PC-9 (cell line): Measurements from ENCODE around the gene CTTNBP2. TPM values are rescaled to one million over a fixed set of nuclear protein-coding genes. Genes with fewer than 3 reads are reported as not detected.

ENCODE experiments used
- BruUV-seq: library from RNA; stranded (reverse); fragments of 400-500 nt; replicated peaks from 2 replicates; lab custom pipeline; 2021; lab: Mats Ljungman, UMichigan
- CTCF ChIA-PET: fragments of 300-600 bp; sonication (Branson Sonifier 250); formaldehyde crosslinking; loops from one replicate; lab custom pipeline; 2022; ENCODE audit warnings: antibody characterized with exemption; lab: Charles Lee
- POLR2A ChIA-PET: fragments of 300-600 bp; sonication (Branson Sonifier 250); formaldehyde crosslinking; loops from one replicate; lab custom pipeline; 2022; ENCODE audit warnings: antibody characterized with exemption; ENCODE audit not compliant: unreplicated experiment; lab: Charles Lee
- DNase-seq, 2 experiments: peaks; one replicate each; pipeline versions ENCODE4 v3.0.0 to v3.0.0-alpha.2; 2015 to 2022; ENCODE audit warnings: mixed read lengths in 1 of 2
- H2AFZ ChIP-seq: fragments of 200-600 bp; sonication (generic); 2 replicates; pipeline ENCODE4 v1.8.1; 2017; ENCODE audit warnings: antibody characterized with exemption
- H3F3A ChIP-seq: fragments of 200-600 bp; sonication (generic); 2 replicates; pipeline ENCODE4 v1.8.1; 2017; ENCODE audit warnings: antibody characterized with exemption, mild to moderate bottlenecking, low read depth; ENCODE audit not compliant: insufficient read depth
- H3K27ac ChIP-seq: fragments of 200-600 bp; sonication (generic); 2 replicates; pipeline ENCODE4 v1.6.1; 2016; ENCODE audit warnings: mixed run types
- H3K27me3 ChIP-seq: fragments of 200-600 bp; sonication (generic); 2 replicates; pipeline ENCODE4 v1.6.1; 2016; ENCODE audit warnings: low read depth, mixed run types; ENCODE audit not compliant: insufficient read depth
- H3K36me3 ChIP-seq: fragments of 200-600 bp; sonication (generic); 2 replicates; pipeline ENCODE4 v1.6.1; 2016; ENCODE audit warnings: low read depth, mixed run types
- H3K4me1 ChIP-seq: fragments of 200-600 bp; sonication (generic); replicated peaks from 2 replicates; pipeline ENCODE4 v1.6.1; 2016; ENCODE audit warnings: mixed run types; ENCODE audit not compliant: insufficient read depth
- H3K4me2 ChIP-seq: fragments of 200-600 bp; sonication (generic); 2 replicates; pipeline ENCODE4 v1.6.1; 2017; ENCODE audit warnings: mixed run types
- H3K4me3 ChIP-seq: fragments of 200-600 bp; sonication (generic); 2 replicates; pipeline ENCODE4 v1.6.1; 2016; ENCODE audit warnings: mixed run types
- H3K79me2 ChIP-seq: fragments of 200-600 bp; sonication (generic); 2 replicates; pipeline ENCODE4 v1.6.1; 2017; ENCODE audit warnings: low read depth, mixed run types
- H3K9me2 ChIP-seq: fragments of 200-600 bp; sonication (generic); 2 replicates; pipeline ENCODE4 v1.8.1; 2017; ENCODE audit warnings: mild to moderate bottlenecking; ENCODE audit not compliant: insufficient read depth
- H3K9me3 ChIP-seq: fragments of 200-600 bp; sonication (generic); 2 replicates; pipeline ENCODE4 v1.8.1; 2016; ENCODE audit warnings: low read depth; ENCODE audit not compliant: insufficient read depth
- H4K20me1 ChIP-seq: fragments of 200-600 bp; sonication (generic); 2 replicates; pipeline ENCODE4 v1.8.1; 2017; ENCODE audit not compliant: insufficient read depth
- EZH2 ChIP-seq: fragments of 200-600 bp; sonication (generic); IDR thresholded peaks from 2 replicates; pipeline ENCODE4 v1.8.0; 2017; ENCODE audit warnings: antibody characterized with exemption, low read depth
- intact Hi-C: fragments of 100-400 bp; cut with micrococcal nuclease; formaldehyde crosslinking; loops from one replicate; pipeline ENCODE4 v1.10.0; 2022; ENCODE audit not compliant: unreplicated experiment
- total RNA-seq: library from RNA; stranded (reverse); gene quantifications from 2 replicates; pipeline ENCODE4 v1.2.3, GENCODE V29; 2021
- TF ChIP-seq, protein P1 (sequence below): fragments of 200-600 bp; sonication (generic); conservative IDR thresholded peaks from 2 replicates; pipeline ENCODE4 v1.6.1; 2017; ENCODE audit warnings: mixed run types, antibody characterized with exemption, mild to moderate bottlenecking, moderate library complexity

The CTTNBP2 gene
- total RNA-seq, 1 experiment from 2014 or later: not detected

DNA sequence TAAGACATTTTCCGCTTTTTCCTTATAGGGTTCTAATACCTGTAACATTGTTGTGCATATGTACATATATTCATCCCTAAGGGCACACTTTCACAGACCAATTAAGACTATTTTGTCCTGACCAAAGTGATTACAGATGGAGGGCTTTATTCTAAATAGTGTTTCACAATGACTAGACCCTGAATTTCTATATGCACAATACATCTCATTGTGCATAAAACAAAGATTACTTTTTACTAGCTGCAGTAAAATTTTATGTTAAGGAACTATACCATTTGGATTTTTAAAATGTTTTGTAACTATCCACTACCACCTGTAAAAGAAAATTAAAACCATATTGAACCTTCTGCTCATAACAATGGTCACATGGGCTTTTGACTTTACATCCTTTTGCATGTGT, 87.8 kb downstream of the CTTNBP2 start:
- CTCF ChIA-PET: no interaction called here
- H3F3A ChIP-seq: no peaks in the 10 kb centered on the region

DNA sequence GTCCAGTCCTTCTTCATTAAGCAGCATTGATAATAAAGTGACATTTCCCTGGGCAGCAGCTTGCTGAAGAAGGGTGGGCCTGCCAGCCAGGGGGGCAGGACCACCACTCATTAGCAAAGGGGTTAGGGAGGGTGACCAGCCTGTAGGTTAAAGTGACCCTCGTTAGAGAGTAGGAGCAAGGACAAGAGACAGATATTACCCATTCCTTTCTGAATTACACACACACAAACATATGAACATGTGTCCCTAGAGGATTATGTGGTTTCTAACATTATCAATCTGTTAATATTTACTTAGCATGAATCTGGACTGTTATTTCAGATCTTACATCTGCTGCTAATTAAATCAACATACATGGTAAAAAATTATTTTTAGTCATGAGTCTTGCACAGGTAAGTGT, 88.9 kb downstream of the CTTNBP2 start:
- H3K4me1 ChIP-seq: no peaks in the 10 kb centered on the region
- no peaks in the 10 kb centered on the region for H3K9me3 ChIP-seq
- H2AFZ ChIP-seq: no peak overlapping the region
- POLR2A ChIA-PET: no interaction called here
- H3K4me2 ChIP-seq: no peak overlapping the region
- H3K27me3 ChIP-seq: no peaks in the 10 kb centered on the region
- CTCF ChIA-PET: no interaction called here
- TF ChIP-seq, protein P1, sequence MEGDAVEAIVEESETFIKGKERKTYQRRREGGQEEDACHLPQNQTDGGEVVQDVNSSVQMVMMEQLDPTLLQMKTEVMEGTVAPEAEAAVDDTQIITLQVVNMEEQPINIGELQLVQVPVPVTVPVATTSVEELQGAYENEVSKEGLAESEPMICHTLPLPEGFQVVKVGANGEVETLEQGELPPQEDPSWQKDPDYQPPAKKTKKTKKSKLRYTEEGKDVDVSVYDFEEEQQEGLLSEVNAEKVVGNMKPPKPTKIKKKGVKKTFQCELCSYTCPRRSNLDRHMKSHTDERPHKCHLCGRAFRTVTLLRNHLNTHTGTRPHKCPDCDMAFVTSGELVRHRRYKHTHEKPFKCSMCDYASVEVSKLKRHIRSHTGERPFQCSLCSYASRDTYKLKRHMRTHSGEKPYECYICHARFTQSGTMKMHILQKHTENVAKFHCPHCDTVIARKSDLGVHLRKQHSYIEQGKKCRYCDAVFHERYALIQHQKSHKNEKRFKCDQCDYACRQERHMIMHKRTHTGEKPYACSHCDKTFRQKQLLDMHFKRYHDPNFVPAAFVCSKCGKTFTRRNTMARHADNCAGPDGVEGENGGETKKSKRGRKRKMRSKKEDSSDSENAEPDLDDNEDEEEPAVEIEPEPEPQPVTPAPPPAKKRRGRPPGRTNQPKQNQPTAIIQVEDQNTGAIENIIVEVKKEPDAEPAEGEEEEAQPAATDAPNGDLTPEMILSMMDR: no peak
- no peak for TF ChIP-seq EZH2
- H3K9me2 ChIP-seq: no peaks in the 10 kb centered on the region
- H3K27ac ChIP-seq: no peak overlapping the region
- no TSS peak for BruUV-seq
- H3K79me2 ChIP-seq: no peaks in the 10 kb centered on the region
- H4K20me1 ChIP-seq: no peaks in the 10 kb centered on the region
- intact Hi-C loops: no loop called here
- H3K4me3 ChIP-seq: no peak overlapping the region
- no peaks in the 10 kb centered on the region for H3K36me3 ChIP-seq
- H3F3A ChIP-seq: no peaks in the 10 kb centered on the region
- DNase-seq: no peak

More for the DNA sequence above, 87.8 kb downstream of the CTTNBP2 start:
- H2AFZ ChIP-seq: no peak overlapping the region
- no peaks in the 10 kb centered on the region for H4K20me1 ChIP-seq
- H3K4me1 ChIP-seq: no peaks in the 10 kb centered on the region
- DNase-seq: no peak
- no peak overlapping the region for H3K27ac ChIP-seq
- no peak overlapping the region for H3K4me2 ChIP-seq
- POLR2A ChIA-PET: no interaction called here
- H3K36me3 ChIP-seq: no peaks in the 10 kb centered on the region
- no TSS peak for BruUV-seq
- H3K27me3 ChIP-seq: no peaks in the 10 kb centered on the region
- intact Hi-C loops: no loop called here
- no peak overlapping the region for H3K4me3 ChIP-seq
- H3K79me2 ChIP-seq: no peaks in the 10 kb centered on the region
- TF ChIP-seq, protein P1: no peak
- no peak for TF ChIP-seq EZH2
- H3K9me2 ChIP-seq: no peaks in the 10 kb centered on the region
- no peaks in the 10 kb centered on the region for H3K9me3 ChIP-seq

DNA sequence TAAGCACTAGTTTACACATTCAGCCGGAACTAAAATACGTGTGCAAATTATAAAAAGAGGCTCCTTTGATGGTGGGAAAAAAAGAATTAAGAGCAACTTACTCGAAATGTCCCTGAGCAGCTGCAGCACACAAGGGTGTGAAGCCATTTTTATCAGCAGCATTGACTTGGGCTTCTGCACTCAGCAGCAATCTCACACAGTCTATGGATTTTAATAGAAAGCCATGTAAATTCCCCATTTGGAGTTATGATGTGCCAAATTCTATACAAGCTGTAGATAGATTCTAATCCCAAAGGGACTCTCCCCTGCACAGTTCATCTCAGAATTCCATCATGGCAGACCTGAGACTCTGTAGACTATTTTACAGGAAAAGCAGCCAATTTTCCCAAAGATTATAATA, 90.5 kb downstream of the CTTNBP2 start:
- no TSS peak for BruUV-seq
- no peaks in the 10 kb centered on the region for H3K79me2 ChIP-seq

More for the DNA sequence above, 90.5 kb downstream of the CTTNBP2 start:
- Histone ChIP-seq H3K4me1 (no peaks in the 10 kb centered on the region), H3F3A (no peaks in the 10 kb centered on the region), H3K9me2 (no peaks in the 10 kb centered on the region), H3K36me3 (no peaks in the 10 kb centered on the region), H3K27me3 (no peaks in the 10 kb centered on the region), H2AFZ (no peak overlapping the region), H4K20me1 (no peaks in the 10 kb centered on the region), H3K4me3 (no peak overlapping the region), H3K27ac (no peak overlapping the region), H3K9me3 (no peaks in the 10 kb centered on the region), H3K4me2 (no peak overlapping the region)
- no peak for TF ChIP-seq EZH2
- TF ChIP-seq, protein P1: no peak
- ChIA-PET POLR2A (no interaction called here), CTCF (no interaction called here)
- intact Hi-C loops: no loop called here
- no peak for DNase-seq
